Measurements from ENCODE around the gene LAPTM5. TPM values are rescaled to one million over a fixed set of nuclear protein-coding genes. Genes with fewer than 3 reads are reported as not detected.
A peak's percentile ranks its signal among the peaks of the same experiment; 100 is the strongest.

Gene LAPTM5
- total and polyA plus RNA-seq, 2 of the 8 experiments (the other 6 are each of a cell fraction or from before 2014, with no cell fraction given) = 0.37 to 1.4 TPM

DNA sequence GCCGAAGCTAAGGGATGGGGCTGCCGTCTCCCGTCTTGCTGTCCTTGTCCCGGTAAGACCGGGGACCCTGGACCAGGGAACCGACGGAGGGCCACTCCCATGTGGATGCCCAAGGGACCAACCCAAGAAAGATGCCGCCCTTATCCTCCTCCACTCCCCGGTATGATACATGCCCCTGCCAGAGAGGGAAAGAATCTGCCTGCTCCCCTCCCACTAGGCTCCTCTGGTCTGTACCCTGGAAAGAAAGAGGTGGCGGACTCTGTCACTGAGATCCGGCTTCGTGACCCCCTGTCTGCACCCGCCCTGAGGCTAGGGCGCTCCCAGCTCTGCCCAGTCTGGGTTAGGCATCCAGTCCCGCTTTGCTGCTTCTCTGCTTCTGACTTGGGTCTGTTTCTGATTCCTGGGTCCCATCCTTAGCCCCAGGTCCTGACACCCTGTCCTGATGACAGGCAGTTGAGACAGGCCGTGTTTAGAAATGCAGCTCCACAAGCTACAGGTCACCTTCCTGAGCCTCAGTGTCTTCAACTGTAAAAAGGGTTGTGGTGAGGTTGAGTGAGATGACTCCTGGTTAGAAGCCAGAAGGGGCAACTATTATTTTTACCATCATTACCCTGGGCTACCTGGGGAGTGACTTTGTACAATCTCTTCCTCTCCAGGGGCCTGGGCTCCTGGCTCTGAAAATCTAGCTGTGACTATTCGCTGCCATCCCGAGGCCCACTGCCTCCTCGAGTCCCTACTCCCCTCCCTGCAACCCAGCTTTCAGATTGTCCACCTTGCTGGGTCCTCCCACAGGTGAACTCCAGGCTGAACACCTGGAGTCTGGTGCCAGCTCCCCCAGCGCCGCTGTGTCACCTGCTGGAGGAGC, 37.9 kb downstream of the LAPTM5 start:
- no peak for FAIRE-seq
- Histone ChIP-seq H3K27me3 (replicated peaks in 1 of 4; ENCODE audit: control insufficient read depth in 3 of 4, extremely low read depth in 1 of 4, insufficient read depth in 3 of 4, low read length in 3 of 4) (no peaks in the 10 kb centered on the region; a peak in 1 of 7 replicates), H2BK120ac (replicated peaks; ENCODE audit: low read depth, low read length) (no peak overlapping the region), H4K91ac (replicated peaks; ENCODE audit: insufficient read length, low read length) (no peak overlapping the region), H3K9ac (replicated peaks in 1 of 4; ENCODE audit: extremely low read depth in 1 of 4, low read depth in 3 of 4, low read length in 3 of 4) (no peak overlapping the region), H3K18ac (ENCODE audit: extremely low read depth, low read length) (no peak overlapping the region), H2BK20ac (ENCODE audit: low read length) (no peak overlapping the region), H3K4ac (replicated peaks; ENCODE audit: insufficient read length, low read depth, low read length) (no peak overlapping the region), H3K23ac (ENCODE audit: insufficient read length) (no peak overlapping the region), H3K36me3 (ENCODE audit: control insufficient read depth in 2 of 4, insufficient read depth in 4 of 4, low read length in 3 of 4) (no peaks in the 10 kb centered on the region), H3K79me1 (ENCODE audit: low read depth, low read length) (no peaks in the 10 kb centered on the region), H4K5ac (ENCODE audit: insufficient read length, low read depth, low read length) (no peak overlapping the region), H3K23me2 (ENCODE audit: low read depth, low read length) (peaks cover 6% of the 10 kb centered on the region; the same call in 1 of the 2 replicates), H3K14ac (ENCODE audit: insufficient read length) (no peak overlapping the region), H4K20me1 (replicated peaks in 1 of 2; ENCODE audit: control insufficient read depth in 1 of 2, insufficient read depth in 2 of 2, low read length in 2 of 2) (no peaks in the 10 kb centered on the region), H3K27ac (ENCODE audit: low read depth, low read length) (no peak overlapping the region), H3K79me2 (ENCODE audit: control insufficient read depth in 1 of 2, insufficient read depth in 2 of 2, low read length in 2 of 2) (no peaks in the 10 kb centered on the region), H2BK5ac (ENCODE audit: low read depth, low read length) (no peak overlapping the region), H3K4me3 (ENCODE audit: extremely low read depth in 1 of 4, insufficient read depth in 2 of 4, low read depth in 3 of 4, low read length in 4 of 4) (peak overlapping the region in 1 of 4 experiments; percentile 67; a peak in 2 of 8 replicates), H3K4me2 (ENCODE audit: insufficient read depth in 1 of 2, low read depth in 2 of 2, low read length in 2 of 2) (peak overlapping the region; percentile 4 to 90; a peak in 3 of 4 replicates), H2AFZ (ENCODE audit: low read length) (no peak overlapping the region), H3K56ac (replicated peaks; ENCODE audit: insufficient read length, low read depth, low read length) (no peak overlapping the region), H2BK12ac (ENCODE audit: low read depth, low read length) (no peak overlapping the region), H2BK15ac (ENCODE audit: low read length) (no peak overlapping the region), H3K9me3 (ENCODE audit: insufficient read depth in 2 of 2, low read depth in 1 of 2, low read length in 1 of 2) (peaks cover 10 to 11% of the 10 kb centered on the region in 2 experiments), H4K8ac (ENCODE audit: extremely low read depth, insufficient read depth, low read length) (no peak overlapping the region), H3K4me1 (replicated peaks in 1 of 4; ENCODE audit: control insufficient read depth in 3 of 4, insufficient read depth in 4 of 4, low read length in 3 of 4) (peaks cover 0 to 4% (median 1%) of the 10 kb centered on the region in 4 experiments; a peak in 4 of 7 replicates), H2AK5ac (ENCODE audit: low read depth, low read length) (no peak overlapping the region)
- TF ChIP-seq GTF2F1 (IDR thresholded peaks at IDR 0.05; ENCODE audit: borderline replicate concordance, low read depth, low read length) = no peak
- TF ChIP-seq BCL11A (IDR thresholded peaks at IDR 0.05; ENCODE audit: low read depth in 2 of 2, low read length in 2 of 2) = no peak
- peak in 1 of 3 experiments; percentile 95; a peak in 2 of 4 replicates for TF ChIP-seq CTCF (IDR thresholded peaks at IDR 0.05; ENCODE audit: control extremely low read depth in 1 of 3, insufficient read depth in 1 of 3, low read depth in 1 of 3, low read length in 3 of 3)
- no peak for TF ChIP-seq SP2 (IDR thresholded peaks at IDR 0.05; ENCODE audit: low read length)
- DNase-seq (ENCODE audit: low read depth in 1 of 2, low spot score in 2 of 2) = peak in 1 of 2 experiments; percentile 62
- 62% methylated on average over 13 of the region's 21 CpGs; no CpG with 5 or more reads in 1 of the 2 experiments for WGBS, 2 experiments (ENCODE audit: extremely low coverage in 1 of 2, insufficient coverage in 1 of 2, insufficient read length in 1 of 2, insufficient replicate concordance in 2 of 2, low coverage in 1 of 2, low lambda C conversion rate in 2 of 2, missing lambda C conversion rate in 1 of 2)
- ChIA-PET POLR2A (ENCODE audit: partially characterized antibody) (interaction anchor here (1.5 to 2.1 kb wide), 2 partner anchors 8 to 60 kb away, joined by 5 to 6 read pairs; no protein-coding TSS in a partner anchor), CTCF (ENCODE audit: partially characterized antibody) (interaction anchor here (0.6 to 55.1 kb wide), 29 partner anchors 11 to 456 kb away, joined by 3 to 1640 read pairs (median 5); partner anchors contain the start of genes LAPTM5 and SDC3)
